Hematopoietic multipotent progenitor cell treated with erythropoietin and hydrocortisone succinate and interleukin-3 and kit ligand, for 4 days (in vitro differentiated cells): ENCODE results near the gene SLC28A3.
A peak's percentile ranks its signal among the peaks of the same experiment; 100 is the strongest.

Source experiments
- DNase-seq: peaks from one replicate; pipeline ENCODE4 v3.0.0-alpha.2; 2015

The SLC28A3 gene

GRCh38 chr9:84296146-84296843 lies 44.3 kb downstream of the SLC28A3 start:
- no peak for DNase-seq

GRCh38 chr9:84294241-84294950 lies 46.2 kb downstream of the SLC28A3 start:
- no peak for DNase-seq

GRCh38 chr9:84293001-84293798 lies 47.4 kb downstream of the SLC28A3 start:
- peak; percentile 33 for DNase-seq

- no peak for DNase-seq
These were observed 55.2 kb downstream of the SLC28A3 start for GRCh38 chr9:84285381-84285780.

- DNase-seq, result no peak
These were observed 56.6 kb downstream of the SLC28A3 start for GRCh38 chr9:84283946-84284345.

GRCh38 chr9:84278130-84278529 lies 62.4 kb downstream of the SLC28A3 start:
- no peak for DNase-seq

- no peak for DNase-seq
These were observed 62.9 kb downstream of the SLC28A3 start for GRCh38 chr9:84277646-84278045.

- no peak for DNase-seq
These were observed 63.8 kb downstream of the SLC28A3 start for GRCh38 chr9:84276741-84277140.

GRCh38 chr9:84271921-84272556 lies 68.5 kb downstream of the SLC28A3 start:
- DNase-seq, result no peak

- DNase-seq, result peak; percentile 53
These were observed 69.0 kb downstream of the SLC28A3 start for GRCh38 chr9:84271531-84271900.

- peak; percentile 8 for DNase-seq
These were observed 69.6 kb downstream of the SLC28A3 start for GRCh38 chr9:84270847-84271530.

GRCh38 chr9:84266087-84266561 lies 74.4 kb downstream of the SLC28A3 start:
- no peak for DNase-seq

- DNase-seq, result no peak
These were observed 76.1 kb downstream of the SLC28A3 start for GRCh38 chr9:84264307-84265029.

- peak; percentile 78 for DNase-seq
These were observed 79.3 kb downstream of the SLC28A3 start for GRCh38 chr9:84261070-84261746.

- DNase-seq, result no peak
These were observed 82.2 kb downstream of the SLC28A3 start for GRCh38 chr9:84258371-84258770.

- DNase-seq, result no peak
These were observed 84.9 kb downstream of the SLC28A3 start for GRCh38 chr9:84255696-84256095.

- DNase-seq, result no peak
These were observed 85.6 kb downstream of the SLC28A3 start for GRCh38 chr9:84254972-84255371.

- no peak for DNase-seq
These were observed 88.6 kb downstream of the SLC28A3 start for GRCh38 chr9:84251921-84252320.

GRCh38 chr9:84241817-84242373 lies 98.7 kb downstream of the SLC28A3 start:
- no peak for DNase-seq

- DNase-seq, result no peak
These were observed 101.2 kb downstream of the SLC28A3 start for GRCh38 chr9:84239343-84239742.

- DNase-seq, result peak; percentile 20
These were observed 101.9 kb downstream of the SLC28A3 start for GRCh38 chr9:84238652-84239051.
